Left ventricle myocardium inferior (tissue), 1 donor: Measurements from ENCODE around the gene PPP4R4. TPM values are rescaled to one million over a fixed set of nuclear protein-coding genes. Genes with fewer than 3 reads are reported as not detected.

ENCODE experiments used
- DNase-seq: peaks from one replicate; pipeline ENCODE4 v3.0.0-alpha.2; 2020
- H3K27ac ChIP-seq: fragments of 200-600 bp; replicated peaks from 2 replicates; pipeline ENCODE4 v1.8.0; 2021
- H3K27me3 ChIP-seq: fragments of 200-600 bp; 2 replicates; pipeline ENCODE4 v1.8.0; 2021; ENCODE audit warnings: low read depth
- H3K36me3 ChIP-seq: fragments of 200-600 bp; 2 replicates; pipeline ENCODE4 v1.8.0; 2021
- H3K4me1 ChIP-seq: fragments of 200-600 bp; 2 replicates; pipeline ENCODE4 v1.8.0; 2021
- H3K4me3 ChIP-seq: fragments of 200-600 bp; 2 replicates; pipeline ENCODE4 v1.8.0; 2021; ENCODE audit warnings: mild to moderate bottlenecking, moderate library complexity
- H3K9me3 ChIP-seq: fragments of 200-600 bp; replicated peaks from 2 replicates; pipeline ENCODE4 v1.8.0; 2021
- CTCF ChIP-seq: fragments of 200-600 bp; IDR thresholded peaks from 2 replicates; pipeline ENCODE4 v1.8.0; 2021; ENCODE audit warnings: antibody characterized with exemption, mild to moderate bottlenecking, borderline replicate concordance
- intact Hi-C: fragments of 100-400 bp; cut with micrococcal nuclease; formaldehyde crosslinking; loops from one replicate; pipeline ENCODE4 v1.11.0; 2022
- total RNA-seq: library from RNA; stranded (reverse); fragmentation: NEBNext Ultra II Directional; extraction: Animal tissue kit (Norgen Biotek cat#: 25700); gene quantifications from one replicate; pipeline ENCODE4 v1.2.1, GENCODE V29; 2021
- donor health status: DM: no; HTN: yes; CAD: no; lungs with severe emphysema.

PPP4R4 gene
- total RNA-seq, 1 donor from 2014 or later = not detected

DNA sequence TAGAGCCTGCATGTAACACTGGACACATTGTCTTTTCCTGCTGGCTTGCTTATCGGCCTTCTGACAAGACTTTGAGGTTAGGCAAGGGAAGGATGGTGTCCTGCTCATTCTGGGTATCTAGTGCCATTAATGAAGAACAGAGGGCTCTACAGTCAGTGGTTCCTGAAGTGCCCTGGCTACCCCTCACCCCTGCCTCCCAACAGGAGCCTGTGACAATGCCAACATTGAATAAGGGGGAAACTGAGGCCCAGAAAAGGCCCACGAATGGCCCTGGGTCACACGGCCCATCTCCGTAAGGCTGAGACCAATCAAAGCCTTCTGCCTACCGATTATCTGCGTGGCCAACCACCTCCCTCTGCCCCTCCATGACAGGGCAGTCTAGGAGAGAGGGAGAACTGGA lies 46.8 kb upstream of the PPP4R4 start:
- Histone ChIP-seq H3K27ac (no peak overlapping the region), H3K4me1 (peaks cover 17% of the 10 kb centered on the region), H3K36me3 (no peaks in the 10 kb centered on the region), H3K9me3 (no peaks in the 10 kb centered on the region), H3K4me3 (no peak overlapping the region), H3K27me3 (no peaks in the 10 kb centered on the region)
- intact Hi-C loops = no loop called here
- no peak for DNase-seq
- no peak for TF ChIP-seq CTCF

- Histone ChIP-seq H3K4me3 (peak overlapping the region; percentile 72), H3K4me1 (peaks cover 17% of the 10 kb centered on the region), H3K36me3 (no peaks in the 10 kb centered on the region), H3K9me3 (no peaks in the 10 kb centered on the region), H3K27ac (no peak overlapping the region), H3K27me3 (no peaks in the 10 kb centered on the region)
- no peak for DNase-seq
- no peak for TF ChIP-seq CTCF
- intact Hi-C loops = no loop called here
These were observed 45.8 kb upstream of the PPP4R4 start for GRCh38 chr14:94128216-94128839.

GRCh38 chr14:94129111-94129757 lies 44.9 kb upstream of the PPP4R4 start, which contains the start of gene IFI27L2:
IFI27L2 (minus strand) TSS chr14:94129604; CDS start chr14:94129564, 40 bp downstream.
- intact Hi-C loops = no loop called here
- Histone ChIP-seq H3K27ac (peak within 1 kb of the TSS; percentile 85), H3K9me3 (no peaks in the 10 kb centered on the region), H3K36me3 (no peaks in the 10 kb centered on the region), H3K4me3 (peak within 1 kb of the TSS; percentile 72), H3K4me1 (peaks cover 17% of the 10 kb centered on the region), H3K27me3 (no peaks in the 10 kb centered on the region)
- TF ChIP-seq CTCF = peak; percentile 60
- DNase-seq = peak; percentile 82

DNA sequence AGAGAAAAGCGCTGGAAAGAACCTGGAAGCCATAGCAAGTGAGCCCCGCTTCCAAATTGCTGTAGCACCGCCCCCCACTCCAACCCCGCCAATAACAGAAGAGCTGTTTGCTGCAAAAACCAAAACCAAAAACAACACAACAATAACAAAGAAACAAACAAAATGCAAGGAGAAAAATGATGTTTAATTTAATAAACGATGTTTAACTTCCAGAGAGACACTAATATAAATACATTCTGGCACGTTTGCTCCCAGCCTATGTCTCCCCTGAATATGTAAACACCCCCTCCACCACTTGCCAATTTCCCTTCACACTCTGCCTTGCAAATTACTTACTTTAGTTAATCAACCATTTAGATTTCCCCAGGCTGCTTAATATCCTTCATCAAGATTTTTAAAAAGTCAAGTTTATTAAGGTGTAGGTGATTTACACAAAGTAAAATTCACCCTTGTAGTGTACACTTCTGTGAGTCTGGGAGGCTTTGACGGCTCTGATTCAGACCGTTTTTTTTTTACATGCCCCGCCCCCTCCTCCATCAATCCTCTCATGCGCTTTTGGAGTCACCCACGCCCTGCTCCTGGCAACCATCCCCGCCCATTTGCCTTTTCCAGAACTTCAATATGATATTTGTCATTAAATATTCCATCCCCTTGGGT lies 44.2 kb upstream of the PPP4R4 start:
- peak overlapping the region; percentile 85 for H3K27ac ChIP-seq
- no peak for TF ChIP-seq CTCF

DNA sequence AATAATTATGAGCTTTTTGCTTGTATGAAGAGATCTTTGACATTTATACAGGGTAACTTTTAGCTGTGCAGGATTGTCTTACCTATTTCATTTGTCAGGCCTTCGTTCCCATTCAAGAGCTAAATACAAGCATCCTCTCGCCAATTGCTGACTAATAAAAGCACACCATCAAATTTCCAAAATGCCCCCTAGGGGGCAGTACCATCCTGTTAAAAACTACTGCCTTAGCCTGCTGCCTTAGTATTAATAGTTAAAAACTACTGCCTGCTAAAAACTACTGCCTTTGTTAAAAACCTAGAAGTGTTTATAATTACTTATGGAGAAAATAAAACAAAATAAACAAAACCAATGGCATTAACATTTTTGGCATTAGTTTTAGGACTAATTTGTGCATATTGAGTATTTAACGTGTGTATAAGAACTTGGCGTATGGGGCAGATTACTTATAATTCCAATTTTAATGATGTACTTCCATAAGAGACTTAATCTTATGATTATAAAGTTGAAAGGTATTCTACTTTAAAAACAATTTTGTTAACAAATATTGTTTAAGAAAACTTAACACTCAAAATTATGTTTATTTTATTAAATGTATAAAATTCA lies 41.7 kb upstream of the PPP4R4 start:
- TF ChIP-seq CTCF = peak; percentile 85
- Histone ChIP-seq H3K36me3 (no peaks in the 10 kb centered on the region), H3K9me3 (peaks cover 10% of the 10 kb centered on the region), H3K4me3 (no peak overlapping the region), H3K27ac (no peak overlapping the region), H3K4me1 (peaks cover 20% of the 10 kb centered on the region), H3K27me3 (peaks cover 5% of the 10 kb centered on the region)
- DNase-seq = no peak
- intact Hi-C loops = loop anchor here (10.0 kb wide), 1 partner anchor 98 kb away; no protein-coding TSS in a partner anchor

More for the DNA sequence above, 44.2 kb upstream of the PPP4R4 start:
- peak; percentile 50 for DNase-seq
- H3K27me3 ChIP-seq = no peaks in the 10 kb centered on the region
- no peaks in the 10 kb centered on the region for H3K9me3 ChIP-seq
- peak overlapping the region; percentile 72 for H3K4me3 ChIP-seq
- H3K4me1 ChIP-seq = peaks cover 17% of the 10 kb centered on the region
- no peaks in the 10 kb centered on the region for H3K36me3 ChIP-seq
- intact Hi-C loops = loop anchor here (10.0 kb wide), 1 partner anchor 95 kb away; no protein-coding TSS in a partner anchor
